Kidney (tissue), 14 donors: Measurements from ENCODE around the gene SOX14. TPM values are rescaled to one million over a fixed set of nuclear protein-coding genes. Genes with fewer than 3 reads are reported as not detected.

Experiments
- DNase-seq, 5 donors: peaks; one replicate each; pipeline ENCODE4 v3.0.0-alpha.2; 2013 to 2020
- FAIRE-seq: peaks from 2 replicates; lab custom pipeline; 2012; peaks lifted over from hg19 to GRCh38; lab: Jason Lieb, UNC
- H3K27ac ChIP-seq, 2 donors: one replicate each; pipeline ENCODE4 v1.7.0; 2013; ENCODE audit warnings: low read depth in 2 of 2, low read length in 2 of 2, inconsistent platforms in 1 of 2
- H3K27me3 ChIP-seq: one replicate; pipeline ENCODE4 v1.7.1; 2013; ENCODE audit warnings: low read length, inconsistent platforms; ENCODE audit not compliant: control insufficient read depth, insufficient read depth
- H3K36me3 ChIP-seq, 3 donors: one replicate each; pipeline versions ENCODE4 v1.7.0 to v1.7.1; 2013; ENCODE audit warnings: low read length in 3 of 3, control low read depth in 1 of 3, inconsistent platforms in 1 of 3; ENCODE audit not compliant: insufficient read depth in 3 of 3, control insufficient read depth in 2 of 3
- H3K4me1 ChIP-seq, 3 donors: one replicate each; pipeline versions ENCODE4 v1.7.0 to v1.7.1; 2013; ENCODE audit warnings: low read length in 3 of 3, inconsistent platforms in 1 of 3, low read depth in 1 of 3; ENCODE audit not compliant: control insufficient read depth in 2 of 3, insufficient read depth in 2 of 3
- H3K4me3 ChIP-seq, 3 donors: one replicate each; pipeline versions ENCODE4 v1.7.0 to v1.8.1; 2013; ENCODE audit warnings: low read length in 3 of 3, control low read depth in 1 of 3, inconsistent platforms in 1 of 3
- H3K9ac ChIP-seq, 3 donors: one replicate each; pipeline versions ENCODE4 v1.7.0 to v1.7.1; 2013; ENCODE audit warnings: low read length in 3 of 3, control low read depth in 1 of 3, inconsistent platforms in 1 of 3
- H3K9me3 ChIP-seq, 3 donors: one replicate each; pipeline versions ENCODE4 v1.7.0 to v1.7.1; 2013; ENCODE audit warnings: low read length in 3 of 3, control low read depth in 1 of 3, inconsistent platforms in 1 of 3; ENCODE audit not compliant: control insufficient read depth in 2 of 3, insufficient read depth in 1 of 3
- CTCF ChIP-seq: IDR thresholded peaks from 3 replicates; pipeline ENCODE4 v1.5.1; 2012; ENCODE audit warnings: mild to moderate bottlenecking, moderate library complexity, borderline replicate concordance; ENCODE audit not compliant: insufficient read depth; ENCODE audit errors: extremely low read depth
- intact Hi-C: fragments of 100-400 bp; cut with DNase I; formaldehyde crosslinking; loops from one replicate; pipeline ENCODE4 v1.11.1; 2022
- polyA plus RNA-seq: library from polyadenylated mRNA; stranded (reverse); fragments of 350-450 nt; fragmentation: Illumina TruSeq; extraction: RNeasy Lipid Tissue Mini Kit (QIAGEN cat#74804); gene quantifications from one replicate; pipeline ENCODE4 v1.2.3, GENCODE V29; 2014; ENCODE audit warnings: low read depth, low replicate concordance; ENCODE audit not compliant: insufficient read depth
- total RNA-seq: library from RNA; stranded (reverse); fragmentation: NEBNext Ultra II Directional; extraction: Animal tissue kit (Norgen Biotek cat#: 25700); gene quantifications from one replicate; pipeline ENCODE4 v1.2.1, GENCODE V29; 2021
- donor health status: control.
- donor health status: control.
- donor health status: control.
- donor health status: control.
- donor health status: control.
- donor health status: DM: yes; HTN: yes; CAD: no.
- donor health status: Normal renal cell carcinoma (clear cell type).

The SOX14 gene
- total and polyA plus RNA-seq, 2 donors from 2014 or later = not detected

GRCh38 chr3:137764563-137765309 is 621 bp downstream of the SOX14 start:
- H3K27me3 ChIP-seq = peaks cover 80% of the 10 kb centered on the region
- peaks cover 0 to 9% (median 0%) of the 10 kb centered on the region in 3 donors for H3K4me1 ChIP-seq
- no peaks in the 10 kb centered on the region for H3K9me3 ChIP-seq
- no peaks in the 10 kb centered on the region for H3K36me3 ChIP-seq
- intact Hi-C loops = no loop called here
- FAIRE-seq = no peak
- no peak for TF ChIP-seq CTCF
- peak in 3 of 5 donors; percentile 12 to 64 (median 46) for DNase-seq
- H3K4me3 ChIP-seq = no peak overlapping the region
- no peak overlapping the region for H3K27ac ChIP-seq
- H3K9ac ChIP-seq = no peak overlapping the region

GRCh38 chr3:137765310-137766033 is 1.4 kb downstream of the SOX14 start:
- Histone ChIP-seq H3K27ac (no peak overlapping the region), H3K9ac (no peak overlapping the region), H3K4me1 (peaks cover 0 to 9% (median 0%) of the 10 kb centered on the region in 3 donors), H3K36me3 (no peaks in the 10 kb centered on the region), H3K4me3 (no peak overlapping the region), H3K27me3 (peaks cover 84% of the 10 kb centered on the region), H3K9me3 (no peaks in the 10 kb centered on the region)
- intact Hi-C loops = no loop called here
- TF ChIP-seq CTCF = no peak
- no peak for FAIRE-seq
- DNase-seq = peak in 2 of 5 donors; percentile 37 to 66

- Histone ChIP-seq H3K27me3 (peaks cover 83% of the 10 kb centered on the region), H3K27ac (no peak overlapping the region), H3K4me3 (no peak overlapping the region), H3K4me1 (peaks cover 0 to 11% (median 0%) of the 10 kb centered on the region in 3 donors), H3K9ac (no peak overlapping the region), H3K9me3 (no peaks in the 10 kb centered on the region), H3K36me3 (no peaks in the 10 kb centered on the region)
- intact Hi-C loops = no loop called here
- peak in 2 of 5 donors; percentile 14 to 39 for DNase-seq
- no peak for FAIRE-seq
- TF ChIP-seq CTCF = no peak
Measured at GRCh38 chr3:137766041-137766875, 2.1 kb downstream of the SOX14 start.
